ENCODE results near the gene SPAG7. TPM values are rescaled to one million over a fixed set of nuclear protein-coding genes. Genes with fewer than 3 reads are reported as not detected.

Gene SPAG7
- total RNA-seq, 2 experiments from 2014 or later: 54.4 to 58.9 TPM

DNA sequence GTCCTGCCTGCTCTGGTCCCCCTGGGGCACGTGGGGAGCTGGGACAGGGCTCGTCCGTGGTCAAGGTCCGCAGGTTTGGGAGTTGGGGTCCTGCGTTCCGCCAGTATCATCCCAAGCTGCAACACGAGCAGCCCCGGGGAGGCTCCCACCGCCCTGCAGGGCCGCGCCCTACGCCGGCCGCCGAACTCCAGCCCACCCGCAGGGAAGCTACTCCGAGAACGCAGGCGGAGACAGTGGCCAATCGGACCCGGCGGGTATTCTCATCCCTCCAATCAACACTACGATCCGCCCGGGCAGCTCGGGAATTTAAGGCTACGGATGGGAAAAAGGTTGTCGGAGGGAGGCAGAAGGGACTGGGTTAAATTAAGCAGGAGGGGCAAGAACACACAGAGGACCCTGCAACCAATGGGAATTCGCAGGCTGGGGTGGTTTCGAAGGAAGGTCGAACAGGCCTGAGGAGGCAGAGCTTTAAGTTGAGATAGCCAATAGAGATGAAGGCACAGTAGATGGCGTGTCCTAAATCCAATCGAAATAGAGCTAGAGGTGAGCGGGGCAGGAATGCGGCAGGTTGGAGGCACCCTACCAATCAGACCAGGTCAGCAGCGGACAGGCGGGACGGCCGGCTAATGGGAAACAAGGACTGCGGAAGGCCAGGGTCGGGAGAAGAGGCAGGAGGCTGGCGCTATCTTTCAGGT, 626 bp downstream of the SPAG7 start:
- ChIA-PET POLR2A (interaction anchor here (0.5 to 6.0 kb wide), 14 partner anchors 10 to 96 kb away, joined by 3 to 51 read pairs (median 4); partner anchors contain the start of genes ENO3, PFN1, RNF167 and SLC25A11), CTCF (ENCODE audit: unreplicated experiment) (interaction anchor here (0.6 to 1.6 kb wide), 3 partner anchors 16 to 22 kb away, joined by 3 to 6 read pairs (median 3); partner anchors contain the start of genes ENO3 and PFN1)
- Histone ChIP-seq H4K20me1 (ENCODE audit: insufficient read depth, low read length) (no peaks in the 10 kb centered on the region), H3K9me2 (ENCODE audit: insufficient read depth, low read length) (no peaks in the 10 kb centered on the region), H3K4me2 (ENCODE audit: low read length) (peak overlapping the region; percentile 95), H3K4me3 (ENCODE audit: low read depth, low read length, poor library complexity, severe bottlenecking) (peak overlapping the region; percentile 78), H3K36me3 (ENCODE audit: insufficient read depth, low read length) (peaks cover 18% of the 10 kb centered on the region), H2AFZ (ENCODE audit: low read length) (peak overlapping the region; percentile 55), H3K9me3 (ENCODE audit: low read length) (no peaks in the 10 kb centered on the region), H3K27ac (ENCODE audit: low read depth, low read length, poor library complexity, severe bottlenecking) (peak overlapping the region; percentile 77), H3K79me2 (ENCODE audit: insufficient read depth, low read depth, low read length) (peaks cover 22% of the 10 kb centered on the region; the same call in 1 of the 2 replicates), H3K4me1 (ENCODE audit: insufficient read depth, low read length, poor library complexity, severe bottlenecking) (peaks cover 23% of the 10 kb centered on the region)
- peak; percentile 98 for DNase-seq (ENCODE audit: low spot score)
- TSS peak; percentile 59 for BruUV-seq (replicated peaks)
- intact Hi-C loops (cut with micrococcal nuclease; ENCODE audit: unreplicated experiment): loop anchor here (1.0 to 5.0 kb wide), 2 partner anchors 18 to 50 kb away; no protein-coding TSS in a partner anchor
- TF ChIP-seq, protein P1, sequence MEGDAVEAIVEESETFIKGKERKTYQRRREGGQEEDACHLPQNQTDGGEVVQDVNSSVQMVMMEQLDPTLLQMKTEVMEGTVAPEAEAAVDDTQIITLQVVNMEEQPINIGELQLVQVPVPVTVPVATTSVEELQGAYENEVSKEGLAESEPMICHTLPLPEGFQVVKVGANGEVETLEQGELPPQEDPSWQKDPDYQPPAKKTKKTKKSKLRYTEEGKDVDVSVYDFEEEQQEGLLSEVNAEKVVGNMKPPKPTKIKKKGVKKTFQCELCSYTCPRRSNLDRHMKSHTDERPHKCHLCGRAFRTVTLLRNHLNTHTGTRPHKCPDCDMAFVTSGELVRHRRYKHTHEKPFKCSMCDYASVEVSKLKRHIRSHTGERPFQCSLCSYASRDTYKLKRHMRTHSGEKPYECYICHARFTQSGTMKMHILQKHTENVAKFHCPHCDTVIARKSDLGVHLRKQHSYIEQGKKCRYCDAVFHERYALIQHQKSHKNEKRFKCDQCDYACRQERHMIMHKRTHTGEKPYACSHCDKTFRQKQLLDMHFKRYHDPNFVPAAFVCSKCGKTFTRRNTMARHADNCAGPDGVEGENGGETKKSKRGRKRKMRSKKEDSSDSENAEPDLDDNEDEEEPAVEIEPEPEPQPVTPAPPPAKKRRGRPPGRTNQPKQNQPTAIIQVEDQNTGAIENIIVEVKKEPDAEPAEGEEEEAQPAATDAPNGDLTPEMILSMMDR (conservative IDR thresholded peaks at IDR 0.05; ENCODE audit: low read length): no peak
- no peak for TF ChIP-seq EZH2phosphoT487 (IDR thresholded peaks at IDR 0.05; ENCODE audit: borderline replicate concordance, low read depth, low read length)

- TF ChIP-seq EZH2phosphoT487 (IDR thresholded peaks at IDR 0.05; ENCODE audit: borderline replicate concordance, low read depth, low read length): no peak
- TF ChIP-seq, protein P1 (conservative IDR thresholded peaks at IDR 0.05; ENCODE audit: low read length): no peak
- no peak overlapping the region for H3K4me3 ChIP-seq (ENCODE audit: low read depth, low read length, poor library complexity, severe bottlenecking)
- BruUV-seq (replicated peaks): no TSS peak
- H3K27ac ChIP-seq (ENCODE audit: low read depth, low read length, poor library complexity, severe bottlenecking): no peak overlapping the region
- no peaks in the 10 kb centered on the region for H3K9me3 ChIP-seq (ENCODE audit: low read length)
- no peak overlapping the region for H3K4me2 ChIP-seq (ENCODE audit: low read length)
- DNase-seq (ENCODE audit: low spot score): no peak
- ChIA-PET CTCF (ENCODE audit: unreplicated experiment) (no interaction called here), POLR2A (interaction anchor here (0.5 to 6.0 kb wide), 4 partner anchors 13 to 1196 kb away, joined by 3 to 51 read pairs (median 4); partner anchors contain the start of gene ENO3)
- no peak overlapping the region for H2AFZ ChIP-seq (ENCODE audit: low read length)
- H3K79me2 ChIP-seq (ENCODE audit: insufficient read depth, low read depth, low read length): peaks cover 22% of the 10 kb centered on the region; the same call in 1 of the 2 replicates
- H4K20me1 ChIP-seq (ENCODE audit: insufficient read depth, low read length): no peaks in the 10 kb centered on the region
- peaks cover 16% of the 10 kb centered on the region for H3K36me3 ChIP-seq (ENCODE audit: insufficient read depth, low read length)
- peaks cover 23% of the 10 kb centered on the region for H3K4me1 ChIP-seq (ENCODE audit: insufficient read depth, low read length, poor library complexity, severe bottlenecking)
- intact Hi-C loops (cut with micrococcal nuclease; ENCODE audit: unreplicated experiment): loop anchor here (5.0 kb wide), 1 partner anchor 52 kb away; no protein-coding TSS in a partner anchor
- no peaks in the 10 kb centered on the region for H3K9me2 ChIP-seq (ENCODE audit: insufficient read depth, low read length)
Observed at GRCh38 chr17:4965311-4965986, 2.2 kb downstream of the SPAG7 start.
